Measurements from ENCODE around the gene POMT2.
"Not testable (repeated sequence)": the region's sequence is repeated elsewhere in the genome, so short reads cannot be mapped to it uniquely, and the experiment has no call there.

Gene POMT2

DNA sequence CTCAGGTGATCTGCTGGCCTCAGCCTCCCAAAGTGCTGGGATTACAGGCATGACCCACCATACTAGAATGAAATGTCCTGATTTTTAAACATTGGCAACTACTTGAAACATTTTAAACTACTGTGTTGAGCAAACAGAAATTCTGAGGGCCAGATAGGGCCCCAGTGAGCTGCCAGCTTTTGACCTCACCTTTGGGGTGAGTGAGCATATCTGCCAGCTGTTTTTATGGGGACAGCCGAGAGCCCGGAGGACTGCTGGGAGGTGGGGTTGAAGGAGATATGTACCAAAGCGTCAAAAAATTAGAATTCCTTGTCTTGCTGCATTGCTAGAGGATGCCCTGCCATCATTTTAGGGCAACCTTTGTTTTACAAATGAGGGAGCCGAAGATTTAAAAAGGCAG, 2.9 kb upstream of the POMT2 start:
- DNase-seq = no peak

DNA sequence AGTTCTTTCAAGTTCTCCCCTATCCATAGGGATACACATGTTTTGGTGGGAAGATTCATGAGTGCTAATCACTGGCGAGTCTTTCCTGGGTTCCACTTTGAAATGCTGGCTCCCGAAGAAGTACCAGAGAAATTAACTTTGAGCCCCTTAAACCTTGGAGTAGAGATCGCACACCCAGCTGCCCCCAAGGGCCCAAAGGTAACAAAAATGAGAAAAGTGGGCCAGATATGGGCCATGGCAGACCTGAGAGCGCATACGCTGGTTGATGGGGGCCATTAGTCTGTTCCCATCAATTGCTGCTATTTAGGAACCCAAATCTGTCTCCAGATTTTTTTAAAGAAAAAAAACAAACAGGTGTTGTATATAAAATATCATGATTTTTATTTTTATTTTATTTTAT, 2.3 kb upstream of the POMT2 start:
- no peak for DNase-seq

DNA sequence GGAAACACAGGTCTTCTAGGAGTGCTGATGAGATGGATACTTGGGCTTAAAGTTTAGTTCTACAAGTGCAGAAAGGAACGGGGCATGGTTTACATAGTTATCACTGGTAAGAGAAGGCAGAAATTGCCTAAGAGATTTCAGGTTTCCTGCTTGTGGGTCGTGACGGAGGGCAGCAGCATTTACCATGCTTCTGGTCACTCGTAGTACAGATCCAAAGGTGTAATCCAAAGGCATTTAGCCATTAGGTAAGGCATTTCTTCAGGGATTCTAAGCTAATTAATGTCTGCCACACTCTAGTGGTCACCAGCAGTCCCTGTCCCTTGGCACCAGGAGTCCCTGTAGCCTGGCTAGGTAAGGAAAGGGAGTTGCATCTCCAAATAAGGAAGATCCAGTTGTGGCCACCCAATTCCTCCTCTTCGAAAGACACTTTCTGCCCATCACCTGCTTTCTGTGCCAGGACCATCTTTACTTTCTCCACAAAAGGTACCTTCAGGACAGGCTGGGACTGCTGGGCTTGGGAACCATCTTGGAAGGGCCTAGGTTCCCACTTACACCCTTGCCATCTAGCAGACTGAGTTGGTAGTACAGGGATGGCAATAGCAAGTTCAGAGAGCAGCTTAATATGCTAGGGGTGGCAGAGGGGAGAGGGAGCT, 1.7 kb upstream of the POMT2 start:
- no peak for DNase-seq

DNA sequence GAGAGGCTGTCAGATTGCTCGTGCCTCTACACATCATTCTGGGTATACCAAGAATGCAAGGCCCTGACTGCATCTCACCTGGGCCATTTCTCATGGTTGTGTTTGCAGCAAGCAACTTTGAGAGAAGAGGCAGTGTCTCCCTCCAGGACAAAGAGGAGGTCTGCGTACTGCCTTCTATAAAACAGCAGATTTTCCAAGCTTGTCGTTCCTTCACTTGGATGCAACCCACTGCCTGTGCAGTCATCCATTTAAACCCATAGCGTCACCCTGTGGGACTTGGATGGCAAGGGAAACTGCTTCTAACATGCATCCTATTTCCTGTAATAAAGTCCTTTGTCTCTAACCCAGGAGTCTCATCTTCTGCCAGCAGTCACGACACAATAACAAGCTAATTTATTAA, 1.3 kb downstream of the POMT2 start:
- no peak for DNase-seq

DNA sequence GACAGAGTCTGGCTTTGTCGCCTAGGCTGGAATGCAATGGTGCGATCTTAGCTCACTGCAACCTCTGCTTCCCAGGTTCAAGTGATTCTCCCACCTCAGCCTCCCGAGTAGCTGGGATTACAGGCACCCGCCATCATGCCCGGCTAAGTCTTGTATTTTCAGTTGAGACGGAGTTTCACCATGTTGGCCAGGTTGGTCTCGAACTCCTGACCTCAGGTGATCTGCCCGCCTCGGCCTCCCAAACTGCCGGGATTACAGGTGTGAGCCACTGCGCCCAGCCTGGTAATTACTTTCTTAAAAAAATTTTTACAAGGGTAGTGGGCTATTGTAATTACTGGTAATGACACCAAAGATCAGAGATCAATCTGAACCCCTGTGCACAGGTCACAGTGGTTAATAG, 1.9 kb downstream of the POMT2 start:
- not testable (repeated sequence) for DNase-seq

DNA sequence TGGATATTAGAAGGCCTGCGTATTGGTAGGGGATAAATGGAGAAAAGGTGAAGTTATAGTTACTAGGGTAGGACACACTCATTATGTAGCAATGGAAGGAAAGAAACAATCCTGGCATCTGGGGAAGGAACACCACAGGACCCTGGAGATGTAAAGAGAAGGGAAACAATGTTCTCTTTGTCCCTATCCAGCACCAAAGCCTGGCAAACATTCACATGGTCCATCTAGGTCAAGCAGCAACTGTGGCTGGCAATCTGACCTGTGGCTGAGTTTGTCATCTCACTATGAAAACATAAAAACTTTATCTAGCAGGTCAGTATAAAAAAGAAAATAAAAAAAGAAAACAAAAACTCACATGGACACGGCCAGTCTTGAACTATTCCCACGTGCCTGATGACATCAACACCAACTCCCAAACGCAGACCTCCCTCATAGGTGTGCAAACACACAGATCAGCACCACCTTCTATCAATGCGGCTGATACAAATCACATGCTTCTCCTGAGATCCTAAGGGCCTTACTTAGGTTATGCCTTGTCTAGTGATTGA, 2.6 kb downstream of the POMT2 start:
- no peak for DNase-seq

DNA sequence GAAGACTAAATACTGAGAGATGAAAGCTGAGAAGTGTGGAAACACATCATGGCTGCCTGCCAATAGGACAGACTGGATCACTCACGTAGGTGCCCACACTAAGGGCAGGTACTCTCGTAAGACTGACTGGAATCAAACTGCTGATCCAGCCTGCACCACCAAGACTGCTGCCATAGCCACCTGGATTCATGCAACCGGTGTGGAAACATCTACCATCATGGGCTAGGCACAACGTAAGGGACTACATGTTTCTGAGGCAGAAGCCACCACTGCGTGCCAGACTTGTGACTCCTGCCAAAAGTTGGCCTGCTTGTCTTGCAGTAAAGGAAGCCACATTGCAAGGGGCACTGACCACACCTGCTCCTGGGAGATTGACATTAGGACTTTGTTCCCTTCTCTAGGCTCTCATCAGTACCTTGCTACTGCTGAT, 3.8 kb downstream of the POMT2 start:
- no peak for DNase-seq

DNA sequence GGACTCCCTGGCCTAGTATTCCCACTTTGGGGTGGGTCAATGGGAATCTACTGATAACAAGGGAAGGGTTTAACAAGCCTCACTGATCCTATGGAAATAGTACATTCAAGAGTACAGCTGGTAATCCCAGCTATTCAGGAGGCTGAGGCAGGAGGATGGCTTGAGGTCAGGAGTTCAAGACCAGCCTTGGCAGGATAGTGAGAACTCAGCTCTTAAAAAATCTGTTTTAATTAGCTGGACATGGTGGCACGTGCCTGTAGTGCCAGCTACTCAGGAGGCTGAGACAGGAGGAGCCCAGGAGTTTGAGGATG, 4.5 kb downstream of the POMT2 start:
- no peak for DNase-seq

DNA sequence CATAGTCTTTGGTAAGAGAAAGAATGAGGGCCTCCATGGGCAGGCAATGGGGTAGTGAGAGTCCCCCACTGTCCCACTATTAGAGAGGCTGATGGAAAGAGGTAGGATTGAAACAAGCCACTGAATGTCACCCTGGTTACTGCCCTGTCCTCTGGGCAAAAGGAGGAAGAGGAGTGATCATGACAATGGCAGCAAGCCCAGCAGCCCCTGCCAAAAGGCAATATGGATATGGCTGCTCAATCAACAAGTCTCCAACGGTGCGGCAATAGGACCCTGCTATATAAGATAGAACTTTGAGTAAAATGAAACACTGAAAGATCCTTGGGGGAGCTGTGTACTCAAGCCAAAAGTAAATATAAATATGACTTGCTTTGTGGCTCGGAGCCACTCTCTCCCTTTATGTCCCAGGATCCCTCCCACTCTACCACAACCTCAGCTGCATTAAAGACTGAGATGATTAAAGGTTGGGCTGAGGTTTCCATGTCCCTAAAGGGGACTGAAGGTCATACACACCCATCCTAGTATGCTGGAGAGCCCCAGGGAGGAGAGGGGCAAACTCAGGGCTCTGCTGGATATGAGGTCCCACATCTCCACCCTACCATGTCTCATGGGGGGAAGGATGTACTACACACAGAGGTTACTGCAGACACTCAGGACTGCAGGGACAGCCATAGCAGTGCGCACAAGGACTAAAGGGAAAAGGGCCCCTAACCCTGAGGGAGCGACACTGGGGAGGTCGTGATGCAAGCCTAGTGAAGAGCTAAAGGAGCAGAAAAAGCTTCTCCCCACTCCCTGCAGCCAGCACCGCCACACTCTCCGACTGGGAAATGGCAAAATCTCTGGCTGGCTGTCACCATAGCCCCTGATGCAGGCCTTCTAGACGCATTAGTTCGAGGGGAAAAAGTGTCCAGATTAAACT, 5.9 kb downstream of the POMT2 start:
- no peak for DNase-seq

DNA sequence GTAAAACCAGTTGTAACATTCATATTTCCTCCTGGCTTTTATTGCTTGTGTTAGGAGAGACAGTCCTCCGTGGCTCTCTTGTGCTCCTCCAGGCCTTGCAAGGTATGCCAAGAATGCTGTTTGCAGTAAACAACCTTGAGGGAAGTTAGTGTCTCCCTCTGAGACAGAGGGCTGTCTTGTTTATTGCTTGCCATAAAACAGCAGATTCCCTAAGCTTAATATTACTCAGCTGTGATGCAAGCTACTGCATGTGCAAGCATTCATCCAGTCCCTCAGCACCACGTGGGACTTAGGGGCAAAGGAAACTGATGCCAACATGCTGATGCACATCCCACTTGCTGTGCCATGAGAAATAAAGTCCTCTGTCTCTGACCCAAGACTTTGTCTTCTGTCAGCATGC, 6.6 kb downstream of the POMT2 start:
- no peak for DNase-seq

DNA sequence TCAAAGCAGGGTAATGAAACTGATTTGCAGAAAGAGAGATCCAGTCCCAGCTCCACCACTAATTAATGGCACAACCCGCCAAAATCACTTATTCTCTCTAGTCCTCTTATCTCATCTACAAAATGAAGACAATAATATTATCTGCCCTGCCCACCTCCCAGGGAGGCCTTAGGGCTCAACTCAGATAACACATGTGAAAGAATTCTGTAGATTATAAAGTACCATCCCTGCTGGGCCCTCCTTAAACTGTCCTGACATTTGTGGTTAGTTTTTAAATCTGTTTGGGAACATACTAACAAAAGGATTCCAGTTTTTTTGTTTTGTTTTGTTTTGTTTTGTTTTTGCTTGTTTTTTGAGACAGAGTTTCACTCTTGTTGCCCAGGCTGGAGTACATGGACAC, 7.3 kb downstream of the POMT2 start:
- DNase-seq = no peak

DNA sequence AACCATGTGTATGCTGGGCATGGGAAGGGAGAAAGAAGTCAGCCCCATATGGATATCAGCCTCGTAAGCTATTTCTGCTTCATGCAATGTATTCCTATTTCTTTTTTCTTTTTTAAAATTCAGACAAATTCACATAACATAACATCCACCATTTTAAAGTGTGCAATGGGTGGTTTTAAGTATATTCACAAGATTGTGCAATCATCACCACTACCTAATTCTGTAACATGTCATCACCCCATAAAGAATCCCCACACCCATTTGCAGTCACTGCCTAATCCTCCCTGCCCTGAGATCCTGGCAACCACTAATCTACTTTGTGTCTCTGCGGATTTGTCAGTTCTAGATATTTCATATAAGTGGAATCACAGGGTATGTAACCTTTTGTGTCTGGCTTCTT, 9.5 kb downstream of the POMT2 start:
- DNase-seq = no peak

DNA sequence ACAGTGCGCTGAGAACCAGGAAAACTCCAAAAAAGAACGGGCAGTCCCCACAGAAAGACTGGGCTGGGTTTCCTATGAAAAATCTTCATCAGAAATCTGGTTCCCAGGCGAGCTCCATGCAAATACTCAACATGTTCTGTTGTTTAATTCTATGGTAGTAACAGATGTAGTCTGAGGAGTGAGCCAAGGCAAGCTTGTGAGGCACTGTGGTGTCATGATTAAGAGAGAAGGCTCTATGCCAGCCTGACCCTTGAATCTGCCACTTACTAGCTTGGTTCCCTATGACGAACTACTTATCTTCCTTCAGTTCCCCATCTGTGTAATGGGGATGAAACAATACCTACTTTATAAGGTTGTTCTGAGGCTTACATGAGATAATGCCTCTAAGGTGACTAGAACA, 10.7 kb downstream of the POMT2 start:
- no peak for DNase-seq

DNA sequence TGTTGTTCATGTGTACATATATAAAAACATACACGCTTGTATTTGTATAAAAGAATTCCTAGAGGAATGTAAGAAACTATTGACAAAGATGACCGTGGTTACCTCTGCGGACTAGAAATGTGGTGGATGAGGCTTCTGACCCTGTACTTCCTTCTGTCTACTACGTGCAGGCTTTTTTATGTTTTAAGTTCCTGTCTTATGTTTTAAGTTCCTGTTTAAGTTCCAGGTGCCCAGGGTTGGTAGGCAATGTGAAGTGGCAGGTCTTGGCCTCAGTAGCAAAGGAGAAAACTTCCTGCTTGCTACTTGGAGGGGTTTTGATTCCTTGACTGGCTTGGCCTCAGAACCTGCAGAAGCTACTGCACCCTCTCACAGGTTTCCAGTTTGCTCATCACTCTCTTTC, 11.6 kb downstream of the POMT2 start:
- DNase-seq = no peak

DNA sequence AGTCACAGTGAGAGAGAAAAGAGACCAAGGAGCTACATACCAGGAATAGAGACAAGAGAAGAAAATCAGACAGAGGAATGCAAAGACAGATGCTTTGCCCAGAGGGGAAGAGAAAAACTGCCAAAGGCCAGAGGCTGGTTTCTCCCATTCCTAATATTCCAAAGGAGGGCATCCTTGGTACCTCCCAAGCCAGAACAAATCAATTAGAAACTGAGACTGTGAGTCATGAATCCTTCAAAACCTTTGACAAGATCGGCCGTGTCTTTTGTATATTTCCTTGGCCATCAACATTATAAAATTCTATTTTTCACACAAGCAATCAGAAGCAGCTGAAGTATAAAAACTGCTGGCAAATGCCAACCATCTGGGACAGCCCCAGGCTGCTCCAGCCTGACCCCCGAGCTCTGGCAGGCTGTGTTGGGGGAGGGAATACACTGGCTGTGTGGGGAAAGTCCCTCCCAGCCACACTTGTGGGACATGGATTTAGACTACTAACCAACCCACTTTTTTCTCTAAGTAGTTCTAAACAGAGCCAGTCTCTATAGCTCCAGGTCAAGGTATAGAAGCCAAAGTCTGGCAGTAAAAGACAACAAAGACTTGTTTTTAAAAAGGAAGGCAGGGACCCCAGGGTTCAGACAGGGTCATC, 13.7 kb downstream of the POMT2 start:
- no peak for DNase-seq

DNA sequence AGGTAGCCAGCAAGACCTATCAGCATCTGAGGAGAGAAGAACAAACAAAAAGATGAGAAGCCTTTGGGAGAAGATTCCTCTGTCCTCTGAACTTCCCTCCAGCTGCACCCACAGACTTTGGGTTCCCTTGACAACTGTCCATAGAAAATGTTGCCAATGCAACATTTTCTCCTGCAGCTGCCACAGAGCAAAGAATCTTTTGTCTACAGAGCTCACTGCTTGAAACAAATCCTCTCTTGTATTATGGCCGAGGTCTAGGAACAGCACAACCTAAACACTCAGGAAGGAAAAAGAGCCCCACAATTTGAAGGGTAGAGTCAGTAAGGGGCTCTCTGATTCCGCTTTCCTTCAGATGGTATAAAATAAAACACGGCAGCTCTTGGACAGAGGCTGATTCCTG, 14.3 kb downstream of the POMT2 start:
- DNase-seq = no peak

DNA sequence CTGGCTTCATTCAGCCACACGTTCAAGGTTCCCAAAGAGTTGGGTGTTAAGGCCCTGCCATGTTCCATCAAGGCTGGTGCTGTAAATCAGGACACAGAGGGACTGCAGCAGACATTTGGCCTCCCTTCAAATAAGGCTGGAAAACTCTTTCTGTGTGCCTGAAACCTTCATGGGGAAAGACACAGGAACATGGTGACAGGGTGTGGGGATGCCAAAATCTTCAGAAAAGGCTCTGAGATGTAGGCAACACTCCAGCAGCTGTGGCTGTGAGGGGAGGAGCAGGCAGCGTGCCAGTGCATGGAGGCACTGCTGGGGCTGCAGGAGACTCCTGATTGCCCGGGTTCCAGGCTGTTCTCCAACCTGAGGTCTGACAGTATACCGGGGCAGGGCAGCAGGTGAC, 15.0 kb downstream of the POMT2 start:
- no peak for DNase-seq

DNA sequence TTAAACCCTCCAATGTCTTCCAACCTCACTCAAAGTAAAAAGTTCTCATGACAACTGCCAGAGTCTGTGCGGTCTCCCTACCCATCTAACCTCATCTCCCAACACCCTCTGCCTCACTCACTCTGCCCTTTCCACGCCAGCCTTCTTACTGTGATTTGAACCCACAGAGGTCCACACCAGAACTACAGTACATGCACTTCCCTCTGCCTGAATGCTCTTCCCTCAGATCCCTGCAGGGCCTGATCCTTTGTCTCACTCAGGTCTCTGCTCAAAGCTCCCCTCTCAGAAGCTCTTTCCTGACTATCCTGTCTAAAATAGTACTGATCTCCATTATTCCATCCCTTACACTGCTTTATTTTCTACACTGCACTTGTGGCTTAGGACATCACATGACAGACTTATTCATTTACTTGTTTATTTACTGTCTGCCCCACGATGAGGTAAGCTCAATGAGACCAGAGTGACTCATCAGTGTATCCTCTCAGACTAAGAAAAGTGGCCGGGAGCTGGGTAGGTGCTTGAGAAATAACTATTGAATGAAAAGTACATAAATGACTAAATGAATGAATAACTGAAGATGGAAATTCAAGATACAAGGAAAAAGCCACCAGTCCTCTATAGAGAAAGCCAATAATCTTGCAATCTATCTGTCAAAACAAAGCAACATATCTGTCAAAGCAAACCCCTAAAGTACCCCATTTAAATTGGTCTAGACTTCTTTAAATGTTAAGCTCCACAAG, 17.1 kb downstream of the POMT2 start:
- DNase-seq = peak; percentile 55

DNA sequence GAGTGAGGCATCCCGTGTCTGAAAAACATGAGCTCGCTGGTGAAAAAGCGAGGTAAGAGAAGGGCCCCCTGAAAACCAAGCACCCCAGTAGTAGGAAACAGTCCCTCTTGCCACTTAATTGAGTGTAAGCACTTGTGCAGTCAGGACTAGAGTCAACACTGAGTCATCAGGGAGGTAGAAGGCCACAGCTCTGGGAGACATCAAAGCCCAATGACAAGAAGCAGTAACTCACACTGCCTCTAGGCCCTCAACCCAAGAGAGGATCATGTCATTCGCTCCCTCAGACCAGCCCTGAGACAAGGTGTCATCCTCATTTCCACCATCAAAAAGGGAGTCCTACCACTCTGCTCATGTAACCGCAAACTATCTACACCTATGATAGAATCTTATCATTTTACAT, 17.8 kb downstream of the POMT2 start:
- DNase-seq = peak; percentile 56

DNA sequence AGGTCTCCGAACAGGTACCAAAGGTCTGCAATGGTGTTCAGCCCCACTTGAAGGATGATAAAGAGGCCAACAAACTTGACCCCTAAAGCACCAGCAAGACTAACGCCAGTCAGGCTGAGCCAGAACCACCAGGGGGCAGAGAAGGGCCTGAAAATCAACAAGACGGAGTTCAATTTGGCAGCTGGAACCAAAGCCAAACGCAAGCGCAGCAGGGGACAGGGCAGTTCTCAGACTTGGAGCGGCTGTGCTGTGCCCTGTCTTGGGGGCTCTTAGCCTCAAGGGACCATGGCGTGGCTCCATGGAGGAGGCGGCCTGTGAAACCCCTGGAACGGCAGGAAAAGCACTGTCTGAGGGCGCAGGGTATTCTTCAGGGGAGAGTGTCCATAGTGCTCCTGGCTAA, 19.6 kb downstream of the POMT2 start:
- DNase-seq = peak; percentile 63

DNA sequence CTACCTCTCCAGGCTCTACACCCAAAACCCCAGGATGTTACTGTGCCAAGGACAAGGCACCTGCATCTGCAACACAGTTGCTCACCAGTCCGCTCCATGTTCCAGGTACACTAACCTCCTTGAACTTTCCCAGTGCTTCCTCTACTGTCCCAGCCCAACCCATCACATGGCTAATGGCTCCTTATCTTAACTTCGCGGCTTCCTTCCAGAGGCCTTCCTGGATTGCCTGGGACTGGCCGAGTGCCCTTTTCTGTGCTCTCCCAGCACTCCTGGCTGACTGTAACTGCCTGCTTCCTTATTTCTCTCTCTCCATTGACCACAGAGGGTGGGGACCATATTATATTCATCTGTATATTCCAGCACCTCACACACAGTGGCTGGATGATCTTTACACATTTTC, 20.9 kb downstream of the POMT2 start:
- no peak for DNase-seq

DNA sequence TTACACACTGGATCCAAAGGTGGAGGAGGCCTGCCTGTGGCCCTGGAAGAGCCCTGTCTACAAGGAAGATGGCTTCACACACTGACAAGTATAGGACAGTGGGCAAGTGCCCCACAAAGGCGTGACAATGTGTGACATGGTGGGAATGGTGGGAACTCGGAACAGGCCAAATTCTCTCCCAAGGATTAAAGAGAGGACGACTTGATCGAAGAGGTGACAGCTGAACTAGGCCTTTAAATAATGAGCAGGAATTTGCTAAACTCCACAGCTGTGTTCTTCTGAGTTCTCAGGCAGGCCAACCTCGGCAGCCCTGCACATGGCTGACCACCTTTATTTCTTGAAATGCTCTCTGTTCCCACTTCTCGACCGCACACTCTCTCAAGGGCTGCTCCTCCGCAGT, 23.8 kb downstream of the POMT2 start:
- no peak for DNase-seq

DNA sequence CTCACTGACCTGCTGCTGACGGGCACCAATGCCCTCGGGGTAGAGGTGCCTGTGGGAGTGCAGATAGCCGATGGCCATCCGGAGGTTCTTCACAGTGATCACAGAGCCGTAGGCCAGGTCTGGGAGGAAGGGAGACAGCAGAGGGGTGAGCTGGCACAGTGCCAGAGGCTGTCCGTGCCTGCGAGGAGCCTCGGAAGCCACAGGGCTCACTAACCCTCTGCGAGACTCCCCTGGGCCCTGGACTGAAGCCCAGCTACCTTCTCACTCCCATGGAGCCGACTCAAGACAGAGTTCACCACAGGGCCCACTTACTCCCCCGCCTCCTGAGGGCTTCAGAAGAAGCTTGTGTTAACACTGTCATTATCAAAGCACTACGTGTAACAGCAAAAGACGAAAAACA, 24.5 kb downstream of the POMT2 start:
- DNase-seq = no peak
